ENCODE measurements around the gene ZNF479.
"Not testable (repeated sequence)": the region's sequence is repeated elsewhere in the genome, so short reads cannot be mapped to it uniquely, and the experiment has no call there.

ZNF479 gene

DNA sequence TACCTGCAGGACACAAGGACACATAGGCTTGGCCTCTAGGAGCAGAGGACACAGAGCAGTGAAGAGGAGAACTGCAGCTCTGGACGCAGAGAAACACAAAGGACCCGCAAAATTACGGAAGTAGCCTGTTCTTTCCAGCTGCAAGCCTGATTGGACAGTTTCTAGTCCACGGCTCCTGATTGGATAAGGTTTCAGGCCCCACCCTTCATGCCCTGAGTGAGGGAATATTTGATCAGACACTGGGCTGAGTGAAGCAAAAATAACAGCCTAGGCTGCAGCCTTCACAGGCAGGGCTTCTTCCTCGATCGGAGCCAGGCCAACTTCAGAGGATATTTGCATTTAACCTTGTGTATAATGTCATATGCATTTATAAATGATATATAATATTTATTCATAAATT is at the start of gene ZNF479:
Gene ZNF479 (minus strand): TSS at position 101 of the 400 bp plus-strand sequence. CDS start 112 bp downstream, outside the sequence.
- DNase-seq = not testable (repeated sequence)

DNA sequence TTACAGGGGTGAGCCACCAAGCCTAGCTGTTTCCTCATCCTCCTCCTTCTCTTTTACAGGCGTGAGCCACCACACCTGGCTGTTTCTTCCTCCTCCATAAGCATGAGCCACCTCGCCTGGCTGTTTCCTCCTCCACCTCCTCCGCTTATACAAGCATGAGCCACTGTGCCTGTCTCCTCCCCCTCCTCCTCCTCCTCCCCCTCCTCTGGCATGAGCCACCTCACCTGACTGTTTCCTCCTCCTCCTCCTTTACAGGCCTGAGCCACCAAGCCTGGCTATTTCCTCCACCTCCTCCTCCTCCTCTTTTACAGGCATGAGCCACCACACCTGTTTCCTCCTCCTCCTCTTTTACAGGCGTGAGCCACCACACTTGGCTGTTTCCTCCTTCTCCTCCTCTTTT is 49.8 kb upstream of the ZNF479 start:
- no peak for DNase-seq

DNA sequence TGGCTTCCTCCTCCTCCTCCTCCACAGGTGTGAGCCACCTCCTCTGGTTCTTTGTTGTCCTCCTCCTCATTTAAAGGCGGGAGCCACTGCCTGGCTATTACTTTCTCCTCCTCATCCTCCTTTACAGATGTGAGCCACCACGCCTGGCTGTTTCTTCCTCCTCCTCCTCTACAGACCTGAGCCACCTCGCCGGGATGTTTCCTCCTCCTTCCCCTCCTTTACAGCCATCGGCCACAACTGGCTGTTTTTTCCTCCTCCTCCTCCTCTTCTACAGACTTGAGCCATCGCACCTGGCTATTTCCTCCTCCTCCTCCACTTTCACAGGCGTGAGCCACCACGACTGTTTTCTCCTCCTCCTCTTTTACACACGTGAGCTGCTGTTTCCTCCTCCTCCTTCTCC is 49.0 kb upstream of the ZNF479 start:
- DNase-seq = no peak

DNA sequence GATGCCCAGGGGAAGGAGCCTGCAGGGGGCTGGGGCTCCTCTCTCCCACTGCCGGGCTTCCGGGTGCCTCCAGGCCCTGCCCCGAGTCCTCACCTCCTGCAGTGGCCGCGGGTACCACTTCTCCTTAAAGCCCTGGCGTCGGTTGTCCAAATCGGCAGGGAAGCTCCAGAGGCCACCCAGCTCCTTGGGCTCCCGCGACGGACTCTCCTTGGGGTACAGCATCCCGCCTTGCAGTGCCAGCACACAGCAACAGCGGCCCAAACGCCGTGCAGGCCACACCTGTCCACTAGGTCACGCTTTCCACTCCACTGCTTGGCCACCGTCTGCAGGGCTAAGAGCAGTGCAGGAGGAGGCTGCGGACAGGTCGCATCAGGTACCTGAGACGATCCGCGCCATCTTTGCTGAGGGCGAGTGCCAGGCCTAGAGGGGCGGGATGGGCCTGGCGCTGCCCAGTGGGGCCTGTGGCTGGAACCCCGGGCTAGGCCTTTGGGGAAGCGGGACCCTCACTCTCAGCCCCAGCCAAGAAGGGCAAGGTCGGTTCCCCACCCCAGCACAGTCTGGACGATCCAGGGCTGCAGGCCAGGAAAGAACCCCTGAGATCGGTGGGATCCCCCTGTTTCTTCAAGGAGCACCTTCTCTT is 47.7 kb upstream of the ZNF479 start:
- DNase-seq = no peak

DNA sequence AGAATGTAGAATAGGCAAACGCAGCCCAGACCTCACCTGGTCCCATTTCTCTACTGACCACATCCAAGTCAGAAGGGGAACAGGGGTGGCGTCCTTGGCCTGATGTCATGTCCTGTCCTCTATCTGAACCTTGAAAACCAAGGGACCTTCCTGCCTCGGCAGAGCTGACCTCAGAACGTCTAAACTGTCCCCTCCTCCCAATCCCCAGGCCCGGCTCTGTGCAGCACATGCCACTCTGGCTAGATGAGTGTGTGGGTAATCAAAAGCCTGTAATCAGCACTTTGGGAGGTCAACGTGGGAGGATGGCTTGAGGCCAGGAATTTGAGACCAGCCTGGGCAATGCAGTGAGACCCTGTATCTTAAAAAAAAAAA is 46.5 kb upstream of the ZNF479 start:
- no peak for DNase-seq

DNA sequence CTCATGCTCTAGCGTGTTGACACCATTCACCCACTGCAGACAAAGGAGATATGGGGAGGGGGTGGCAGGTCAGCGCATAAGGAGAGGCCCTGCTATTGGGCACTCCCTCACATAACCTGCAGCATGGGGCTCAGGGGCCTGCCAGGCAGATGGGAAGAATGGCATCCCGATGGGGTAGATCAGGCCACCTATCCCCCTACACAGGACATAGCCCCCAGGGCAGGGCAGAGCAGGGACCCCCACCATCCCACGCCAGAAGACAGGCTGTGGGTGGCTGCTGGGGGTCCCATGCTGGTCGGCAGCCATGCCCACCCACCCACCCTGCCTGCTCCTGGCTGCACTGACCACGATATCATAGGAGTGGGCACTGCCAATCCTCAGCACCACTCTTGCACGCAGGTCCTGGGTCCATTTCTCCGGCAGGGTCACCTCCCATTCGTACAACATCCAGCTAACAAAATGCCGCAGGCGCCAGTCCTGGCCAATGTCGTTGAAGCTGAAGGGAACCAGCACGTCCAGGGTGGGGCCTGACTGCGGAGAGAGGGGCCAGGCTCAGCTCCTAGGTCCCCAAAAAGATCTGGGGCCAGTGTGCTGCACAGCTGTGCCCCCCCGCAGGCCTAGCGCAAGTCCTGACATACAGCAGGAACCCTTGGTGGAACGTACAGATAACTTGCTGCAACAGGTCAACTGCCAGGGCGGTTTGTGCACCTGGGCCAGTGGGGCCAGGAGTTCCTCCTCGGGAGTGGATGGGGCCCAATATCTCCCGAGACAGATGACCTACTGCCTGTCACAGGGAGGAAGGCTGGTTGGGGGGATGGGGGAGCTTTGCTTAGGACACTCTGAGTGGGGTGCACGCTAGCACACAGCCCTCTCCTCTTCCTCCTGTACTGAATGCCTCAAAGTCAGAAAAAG is 45.9 kb upstream of the ZNF479 start:
- no peak for DNase-seq

DNA sequence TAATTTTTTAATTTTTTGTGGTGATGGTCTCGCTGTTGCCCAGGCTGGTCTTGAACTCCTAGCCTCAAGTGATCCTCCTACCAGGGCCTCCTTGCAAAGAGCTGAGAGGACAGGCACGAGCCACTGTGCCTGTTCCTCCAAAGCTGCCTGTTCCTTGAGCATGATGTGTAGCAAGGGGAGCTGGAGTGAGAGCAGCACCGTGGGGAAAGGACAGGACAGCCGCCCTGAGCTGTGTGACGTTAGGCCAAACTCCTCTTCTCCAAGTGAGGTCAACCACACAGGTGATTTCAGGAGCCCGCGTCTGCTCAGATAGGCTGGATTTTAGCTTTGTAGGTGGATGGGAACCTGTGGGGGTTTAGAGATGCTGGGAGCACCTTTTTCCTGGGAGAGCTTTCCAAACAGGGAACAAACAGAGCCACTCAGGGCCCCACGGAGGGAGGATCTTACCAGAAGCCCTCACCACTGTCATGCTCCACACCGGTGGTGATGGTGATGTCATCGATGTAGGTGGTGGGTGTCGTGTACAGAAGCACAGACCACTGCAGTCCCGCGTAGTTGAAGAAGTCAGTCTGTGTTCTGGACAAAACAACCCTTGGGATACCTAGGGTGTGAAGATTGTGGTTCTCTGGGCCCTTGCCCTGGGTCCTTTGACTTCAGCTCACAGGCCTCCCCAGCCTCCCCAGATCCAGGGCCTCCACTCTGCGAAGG is 44.8 kb upstream of the ZNF479 start:
- no peak for DNase-seq

DNA sequence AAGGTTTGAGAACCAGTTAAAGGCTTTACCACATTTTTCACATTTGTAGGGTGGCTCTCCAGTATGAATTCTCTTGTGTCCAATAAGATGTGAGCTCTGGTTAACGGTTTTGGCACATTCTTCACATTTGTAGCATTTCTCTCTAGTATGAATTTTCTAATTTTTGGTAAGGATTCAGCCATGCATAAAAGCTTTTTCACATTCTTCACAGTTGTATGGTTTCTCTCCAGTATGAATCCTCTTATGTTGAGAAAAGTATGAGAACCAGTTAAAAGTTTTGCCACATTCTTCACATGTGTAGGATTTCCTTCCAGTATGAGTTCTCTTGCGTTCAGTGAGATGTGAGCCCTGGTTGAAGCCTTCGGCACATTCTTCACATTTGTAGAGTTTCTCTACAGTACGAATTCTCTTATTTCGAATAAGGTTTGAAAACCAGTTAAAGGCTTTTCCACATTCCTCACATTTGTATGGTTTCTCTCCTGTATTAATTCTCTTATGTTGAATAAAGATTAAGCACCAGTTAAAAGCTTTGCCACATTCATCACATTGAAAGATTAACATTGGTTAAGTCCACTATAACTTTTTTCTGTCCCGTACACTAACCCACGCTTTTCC is 33.2 kb upstream of the ZNF479 start:
- no peak for DNase-seq

DNA sequence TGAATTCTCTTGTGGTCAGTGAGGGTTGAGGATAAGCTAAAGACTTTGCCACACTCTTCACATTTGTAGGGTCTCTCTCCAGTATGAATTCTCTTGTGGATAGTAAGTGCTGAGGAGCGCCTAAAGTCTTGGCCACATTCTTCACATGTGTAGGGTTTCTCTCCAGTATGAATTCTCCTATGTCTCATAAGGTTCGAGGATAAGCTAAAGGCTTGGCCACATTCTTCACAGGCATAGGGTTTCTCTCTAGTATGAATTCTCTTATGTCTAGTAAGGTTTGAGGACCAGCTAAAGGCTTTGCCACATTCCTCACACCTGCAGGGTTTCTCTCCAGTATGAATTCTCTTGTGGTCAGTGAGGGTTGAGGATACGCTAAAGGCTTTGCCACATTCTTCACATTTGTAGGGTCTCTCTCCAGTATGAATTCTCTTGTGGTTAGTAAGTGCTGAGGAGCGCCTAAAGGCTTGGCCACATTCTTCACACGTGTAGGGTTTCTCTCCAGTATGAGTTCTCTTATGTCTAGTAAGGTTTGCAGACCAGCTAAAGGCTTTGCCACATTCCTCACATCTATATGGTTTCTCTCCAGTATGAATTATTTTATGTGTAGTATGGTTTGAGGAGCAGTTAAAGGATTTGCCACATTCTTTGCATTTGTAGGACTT is 12.0 kb downstream of the ZNF479 start:
- DNase-seq = not testable (repeated sequence)
